Measurements from ENCODE around the gene MAP3K9. TPM values are rescaled to one million over a fixed set of nuclear protein-coding genes. Genes with fewer than 3 reads are reported as not detected.

The MAP3K9 gene
- total RNA-seq, 1 donor from 2014 or later = 0.96 TPM

DNA sequence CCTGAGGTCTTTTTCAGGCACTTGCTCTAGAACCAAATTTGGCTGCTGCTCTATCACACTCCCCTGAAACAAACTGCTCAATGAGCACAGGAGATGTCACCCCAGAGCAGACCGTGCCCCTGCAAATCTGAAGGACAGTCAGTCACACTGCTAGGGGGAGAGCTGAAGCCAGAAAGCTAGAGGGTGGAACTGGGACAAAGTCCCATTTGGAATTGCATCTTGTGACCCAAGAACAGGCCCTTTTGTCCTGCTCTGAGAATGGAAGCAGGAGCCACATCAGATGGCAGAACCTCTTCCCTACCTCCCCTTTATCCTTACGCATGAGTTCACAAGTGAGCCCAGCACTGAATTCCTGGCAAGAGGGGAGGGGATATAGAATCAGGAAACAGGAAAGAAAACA lies 64.7 kb downstream of the MAP3K9 start:
- no peak for DNase-seq (ENCODE audit: low spot score in 2 of 2)
- Histone ChIP-seq H3K9me3 (no peaks in the 10 kb centered on the region), H3K4me1 (no peaks in the 10 kb centered on the region), H3K36me3 (no peaks in the 10 kb centered on the region), H3K27ac (no peak overlapping the region), H3K4me3 (no peak overlapping the region), H3K27me3 (no peaks in the 10 kb centered on the region)
- TF ChIP-seq, protein P1, sequence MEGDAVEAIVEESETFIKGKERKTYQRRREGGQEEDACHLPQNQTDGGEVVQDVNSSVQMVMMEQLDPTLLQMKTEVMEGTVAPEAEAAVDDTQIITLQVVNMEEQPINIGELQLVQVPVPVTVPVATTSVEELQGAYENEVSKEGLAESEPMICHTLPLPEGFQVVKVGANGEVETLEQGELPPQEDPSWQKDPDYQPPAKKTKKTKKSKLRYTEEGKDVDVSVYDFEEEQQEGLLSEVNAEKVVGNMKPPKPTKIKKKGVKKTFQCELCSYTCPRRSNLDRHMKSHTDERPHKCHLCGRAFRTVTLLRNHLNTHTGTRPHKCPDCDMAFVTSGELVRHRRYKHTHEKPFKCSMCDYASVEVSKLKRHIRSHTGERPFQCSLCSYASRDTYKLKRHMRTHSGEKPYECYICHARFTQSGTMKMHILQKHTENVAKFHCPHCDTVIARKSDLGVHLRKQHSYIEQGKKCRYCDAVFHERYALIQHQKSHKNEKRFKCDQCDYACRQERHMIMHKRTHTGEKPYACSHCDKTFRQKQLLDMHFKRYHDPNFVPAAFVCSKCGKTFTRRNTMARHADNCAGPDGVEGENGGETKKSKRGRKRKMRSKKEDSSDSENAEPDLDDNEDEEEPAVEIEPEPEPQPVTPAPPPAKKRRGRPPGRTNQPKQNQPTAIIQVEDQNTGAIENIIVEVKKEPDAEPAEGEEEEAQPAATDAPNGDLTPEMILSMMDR (IDR thresholded peaks at IDR 0.05) = no peak
- intact Hi-C loops (cut with DNase I) = no loop called here

DNA sequence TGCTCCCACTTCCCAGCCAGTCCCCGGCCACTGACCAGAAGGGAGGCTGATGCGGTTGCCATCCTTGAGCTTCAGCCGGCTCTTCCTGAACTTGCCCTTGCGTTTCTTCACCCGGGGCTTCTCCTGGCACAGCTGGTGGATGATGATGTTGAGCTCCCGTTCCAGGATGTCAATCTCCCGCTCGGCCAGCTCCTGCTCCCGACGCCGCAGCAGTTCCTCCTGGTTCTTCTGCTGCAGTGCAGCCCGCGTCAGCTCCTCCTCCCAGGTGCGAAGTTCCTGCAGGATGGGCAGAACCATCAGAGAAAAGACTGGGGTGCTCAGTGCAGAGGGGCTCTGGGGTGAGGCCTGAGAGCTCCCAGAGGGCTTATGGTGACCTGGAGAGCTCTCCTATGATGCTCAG lies 67.0 kb downstream of the MAP3K9 start:
- no peak overlapping the region for H3K4me3 ChIP-seq
- DNase-seq (ENCODE audit: low spot score in 2 of 2) = no peak
- intact Hi-C loops (cut with DNase I) = no loop called here
- TF ChIP-seq, protein P1 (IDR thresholded peaks at IDR 0.05) = no peak
- no peaks in the 10 kb centered on the region for H3K27me3 ChIP-seq
- H3K27ac ChIP-seq = no peak overlapping the region
- no peaks in the 10 kb centered on the region for H3K9me3 ChIP-seq
- H3K4me1 ChIP-seq = no peaks in the 10 kb centered on the region
- H3K36me3 ChIP-seq = no peaks in the 10 kb centered on the region

GRCh38 chr14:70741482-70741881 lies 67.8 kb downstream of the MAP3K9 start:
- Histone ChIP-seq H3K4me1 (no peaks in the 10 kb centered on the region), H3K9me3 (no peaks in the 10 kb centered on the region), H3K27me3 (no peaks in the 10 kb centered on the region), H3K36me3 (no peaks in the 10 kb centered on the region), H3K27ac (no peak overlapping the region), H3K4me3 (no peak overlapping the region)
- DNase-seq (ENCODE audit: low spot score in 2 of 2) = no peak
- intact Hi-C loops (cut with DNase I) = no loop called here
- TF ChIP-seq, protein P1 (IDR thresholded peaks at IDR 0.05) = no peak

GRCh38 chr14:70735043-70735442 lies 74.3 kb downstream of the MAP3K9 start:
- TF ChIP-seq, protein P1 (IDR thresholded peaks at IDR 0.05) = no peak
- H3K4me3 ChIP-seq = no peak overlapping the region
- H3K27me3 ChIP-seq = no peaks in the 10 kb centered on the region
- intact Hi-C loops (cut with DNase I) = no loop called here
- H3K4me1 ChIP-seq = no peaks in the 10 kb centered on the region
- H3K9me3 ChIP-seq = no peaks in the 10 kb centered on the region
- no peak for DNase-seq (ENCODE audit: low spot score in 2 of 2)
- no peaks in the 10 kb centered on the region for H3K36me3 ChIP-seq
- H3K27ac ChIP-seq = no peak overlapping the region

DNA sequence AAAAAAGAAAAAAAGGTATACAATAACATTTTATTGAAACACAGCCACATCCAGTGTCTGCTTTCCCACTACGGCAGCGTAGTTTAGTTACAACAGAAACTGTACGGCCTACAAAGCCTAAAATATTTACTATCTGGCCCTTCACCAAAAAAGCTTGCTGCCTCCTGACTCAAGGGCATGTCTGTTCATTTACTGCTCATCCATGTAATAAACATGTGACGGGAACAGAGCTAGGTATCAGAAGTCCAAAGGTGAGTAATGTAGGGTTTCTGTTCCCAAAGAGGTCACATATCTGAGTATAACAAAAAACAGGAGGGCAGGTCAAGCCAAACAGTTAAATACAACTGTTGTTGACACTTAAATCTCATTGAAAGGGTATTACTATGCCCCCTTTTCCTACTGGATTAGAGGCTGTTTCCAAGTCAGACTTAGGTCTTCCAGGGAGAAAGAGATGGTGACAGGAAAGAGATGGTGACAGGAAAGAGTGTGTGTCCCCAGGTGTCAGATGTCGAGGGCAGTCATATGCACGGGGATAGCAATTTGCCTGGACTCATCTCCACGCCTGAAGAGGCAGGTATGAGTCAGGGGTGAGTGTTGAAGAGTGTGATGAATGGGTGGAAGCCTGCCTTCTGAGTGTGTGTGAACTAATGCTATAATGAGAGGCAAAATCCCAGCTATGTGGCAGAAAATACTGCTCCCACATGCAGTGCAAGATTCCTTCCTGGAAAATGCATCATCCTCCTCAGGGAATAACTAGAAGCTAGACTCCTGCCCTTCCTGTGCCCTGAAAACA lies 77.7 kb downstream of the MAP3K9 start:
- H3K4me1 ChIP-seq = no peaks in the 10 kb centered on the region
- H3K36me3 ChIP-seq = no peaks in the 10 kb centered on the region
- TF ChIP-seq, protein P1 (IDR thresholded peaks at IDR 0.05) = no peak
- H3K4me3 ChIP-seq = no peak overlapping the region
- no peak overlapping the region for H3K27ac ChIP-seq
- intact Hi-C loops (cut with DNase I) = no loop called here
- no peak for DNase-seq (ENCODE audit: low spot score in 2 of 2)
- no peaks in the 10 kb centered on the region for H3K27me3 ChIP-seq
- H3K9me3 ChIP-seq = no peaks in the 10 kb centered on the region

All from ascending aorta (tissue), 2 donors.